Neural cell (in vitro differentiated cells): ENCODE measurements around the gene KLK3. TPM values are rescaled to one million over a fixed set of nuclear protein-coding genes. Genes with fewer than 3 reads are reported as not detected.

Source experiments
- H2AFZ ChIP-seq: fragments of 200-600, 300-800 bp; sonication (generic), shearing (Covaris generic); 2 replicates; pipeline ENCODE4 v1.6.0; 2014; ENCODE audit warnings: low read depth, mild to moderate bottlenecking, antibody characterized with exemption, low read length, moderate library complexity
- H3F3A ChIP-seq: fragments of 200-600 bp; shearing (Covaris generic); 2 replicates; pipeline ENCODE4 v1.6.1; 2016; ENCODE audit warnings: mild to moderate bottlenecking, moderate library complexity, mixed read lengths, antibody characterized with exemption, low read length; ENCODE audit not compliant: insufficient read depth, poor library complexity, severe bottlenecking
- H3K27ac ChIP-seq: fragments of 200-600, 300-800 bp; sonication (generic), shearing (Covaris generic); 2 replicates; pipeline ENCODE4 v1.5.1; 2014; ENCODE audit warnings: mild to moderate bottlenecking, low read length, moderate library complexity
- H3K27me3 ChIP-seq: fragments of 300-800, 200-600 bp; sonication (generic), shearing (Covaris generic); 2 replicates; pipeline ENCODE4 v1.6.0; 2014; ENCODE audit warnings: mild to moderate bottlenecking, low read depth, low read length, moderate library complexity; ENCODE audit not compliant: insufficient read depth
- H3K36me3 ChIP-seq: fragments of 300-800, 200-600 bp; sonication (generic), shearing (Covaris generic); 2 replicates; pipeline ENCODE4 v1.5.1; 2014; ENCODE audit warnings: mild to moderate bottlenecking, antibody characterized with exemption, low read length, moderate library complexity; ENCODE audit not compliant: insufficient read depth
- H3K4me2 ChIP-seq: fragments of 300-800, 200-600 bp; sonication (generic), shearing (Covaris generic); 2 replicates; pipeline ENCODE4 v1.6.0; 2014; ENCODE audit warnings: mild to moderate bottlenecking, low read length
- H3K4me3 ChIP-seq: fragments of 300-800, 200-600 bp; sonication (generic), shearing (Covaris generic); 2 replicates; pipeline ENCODE4 v1.5.1; 2014; ENCODE audit warnings: mild to moderate bottlenecking, low read length, moderate library complexity
- H3K79me2 ChIP-seq: fragments of 200-600 bp; shearing (Covaris generic); replicated peaks from 2 replicates; pipeline ENCODE4 v1.6.0; 2014; ENCODE audit warnings: mild to moderate bottlenecking, low read length, moderate library complexity; ENCODE audit not compliant: insufficient read depth
- H3K9ac ChIP-seq: fragments of 300-800, 200-600 bp; sonication (generic), shearing (Covaris generic); 2 replicates; pipeline ENCODE4 v1.6.1; 2016; ENCODE audit warnings: mild to moderate bottlenecking, low read length, mixed read lengths
- H3K9me2 ChIP-seq: fragments of 200-600 bp; shearing (Covaris generic); 2 replicates; pipeline ENCODE4 v1.6.1; 2016; ENCODE audit warnings: mild to moderate bottlenecking, low read length, mixed read lengths; ENCODE audit not compliant: insufficient read depth
- H3K9me3 ChIP-seq: fragments of 200-600, 300-800 bp; sonication (generic), shearing (Covaris generic); 2 replicates; pipeline ENCODE4 v1.6.1; 2016; ENCODE audit warnings: mild to moderate bottlenecking, mixed run types, low read length, moderate library complexity, mixed read lengths
- H4K20me1 ChIP-seq: fragments of 200-600 bp; shearing (Covaris generic); 2 replicates; pipeline ENCODE4 v1.6.1; 2016; ENCODE audit warnings: mild to moderate bottlenecking, mixed run types; ENCODE audit not compliant: insufficient read depth
- CTCF ChIP-seq: fragments of 450-650 bp; IDR thresholded peaks from 2 replicates; pipeline ENCODE4 v1.5.1; 2014; ENCODE audit warnings: antibody characterized with exemption, mild to moderate bottlenecking, moderate library complexity; ENCODE audit not compliant: poor library complexity, severe bottlenecking
- EP300 ChIP-seq: fragments of 450-650 bp; conservative IDR thresholded peaks from 2 replicates; pipeline ENCODE4 v1.6.1; 2014; ENCODE audit warnings: antibody characterized with exemption, mild to moderate bottlenecking, moderate library complexity; ENCODE audit not compliant: poor library complexity, severe bottlenecking
- EZH2 ChIP-seq: fragments of 200-600, 300-800 bp; shearing (Covaris generic), sonication (generic); IDR thresholded peaks from 2 replicates; pipeline ENCODE4 v1.6.1; 2014; ENCODE audit warnings: antibody characterized with exemption, low read length, borderline replicate concordance, mild to moderate bottlenecking; ENCODE audit not compliant: insufficient read depth, poor library complexity, severe bottlenecking
- MXI1 ChIP-seq: fragments of 450-650 bp; conservative IDR thresholded peaks from 2 replicates; pipeline ENCODE4 v1.6.1; 2014; ENCODE audit warnings: antibody characterized with exemption, mild to moderate bottlenecking; ENCODE audit not compliant: poor library complexity, severe bottlenecking
- POLR2AphosphoS5 ChIP-seq: IDR thresholded peaks from 2 replicates; pipeline ENCODE4 v1.6.1; 2012
- RAD21 ChIP-seq: fragments of 450-650 bp; conservative IDR thresholded peaks from 2 replicates; pipeline ENCODE4 v1.6.1; 2014; ENCODE audit warnings: antibody characterized with exemption, mild to moderate bottlenecking, moderate library complexity
- REST ChIP-seq: IDR thresholded peaks from 2 replicates; pipeline ENCODE4 v1.6.1; 2012; ENCODE audit warnings: borderline replicate concordance
- SMC3 ChIP-seq: fragments of 450-650 bp; conservative IDR thresholded peaks from 2 replicates; pipeline ENCODE4 v1.6.1; 2014; ENCODE audit warnings: antibody characterized with exemption, mild to moderate bottlenecking, moderate library complexity; ENCODE audit not compliant: poor library complexity
- TAF1 ChIP-seq: IDR thresholded peaks from 2 replicates; pipeline ENCODE4 v1.6.1; 2012; ENCODE audit warnings: low read depth
- polyA plus RNA-seq: library from polyadenylated mRNA; depleted of rRNA; stranded (reverse); fragments of >200 nt; gene quantifications from 2 replicates; pipeline ENCODE4 v1.2.3, GENCODE V29; 2014

Gene KLK3
- polyA plus RNA-seq, 1 donor from 2014 or later, result not detected

GRCh38 chr19:50908336-50908735, 53.6 kb downstream of the KLK3 start:
- Histone ChIP-seq H3K27ac (no peak overlapping the region), H3K4me3 (no peak overlapping the region), H3F3A (no peaks in the 10 kb centered on the region), H3K4me2 (no peak overlapping the region), H2AFZ (no peak overlapping the region), H3K9ac (no peak overlapping the region), H4K20me1 (no peaks in the 10 kb centered on the region), H3K27me3 (peaks cover 45% of the 10 kb centered on the region), H3K79me2 (no peaks in the 10 kb centered on the region), H3K9me3 (no peaks in the 10 kb centered on the region), H3K9me2 (no peaks in the 10 kb centered on the region), H3K36me3 (no peaks in the 10 kb centered on the region)
- TF ChIP-seq POLR2AphosphoS5 (no peak), EZH2 (no peak), RAD21 (no peak), MXI1 (no peak), EP300 (no peak), CTCF (no peak), REST (no peak), TAF1 (no peak), SMC3 (no peak)

GRCh38 chr19:50909240-50910070, 54.7 kb downstream of the KLK3 start:
- no peaks in the 10 kb centered on the region for H3K79me2 ChIP-seq
- no peaks in the 10 kb centered on the region for H3K36me3 ChIP-seq
- H3F3A ChIP-seq, result no peaks in the 10 kb centered on the region
- peak overlapping the region; percentile 63 for H3K4me3 ChIP-seq
- no peak overlapping the region for H2AFZ ChIP-seq
- H3K9me2 ChIP-seq, result no peaks in the 10 kb centered on the region
- no peak overlapping the region for H3K4me2 ChIP-seq
- TF ChIP-seq SMC3, result no peak
- no peak for TF ChIP-seq CTCF
- TF ChIP-seq RAD21, result no peak
- no peak for TF ChIP-seq POLR2AphosphoS5
- TF ChIP-seq MXI1, result no peak
- no peak for TF ChIP-seq REST
- TF ChIP-seq EP300, result no peak
- no peak for TF ChIP-seq EZH2
- TF ChIP-seq TAF1, result no peak
- no peaks in the 10 kb centered on the region for H4K20me1 ChIP-seq
- no peaks in the 10 kb centered on the region for H3K9me3 ChIP-seq
- H3K9ac ChIP-seq, result peak overlapping the region; percentile 9
- H3K27ac ChIP-seq, result no peak overlapping the region
- peaks cover 46% of the 10 kb centered on the region for H3K27me3 ChIP-seq
